HG03575 (cell line): ENCODE data around the gene USF2.

Source experiments
- ATAC-seq: cut with Tn5 transposase; IDR thresholded peaks from one replicate; pipeline ENCODE4 v1.9.1; 2021; ENCODE audit not compliant: unreplicated experiment, insufficient number of reproducible peaks, low FRiP score; ENCODE audit errors: extremely low read depth

The USF2 gene

GRCh38 chr19:35264268-35265125 lies 4.3 kb upstream of the USF2 start:
- no peak for ATAC-seq

DNA sequence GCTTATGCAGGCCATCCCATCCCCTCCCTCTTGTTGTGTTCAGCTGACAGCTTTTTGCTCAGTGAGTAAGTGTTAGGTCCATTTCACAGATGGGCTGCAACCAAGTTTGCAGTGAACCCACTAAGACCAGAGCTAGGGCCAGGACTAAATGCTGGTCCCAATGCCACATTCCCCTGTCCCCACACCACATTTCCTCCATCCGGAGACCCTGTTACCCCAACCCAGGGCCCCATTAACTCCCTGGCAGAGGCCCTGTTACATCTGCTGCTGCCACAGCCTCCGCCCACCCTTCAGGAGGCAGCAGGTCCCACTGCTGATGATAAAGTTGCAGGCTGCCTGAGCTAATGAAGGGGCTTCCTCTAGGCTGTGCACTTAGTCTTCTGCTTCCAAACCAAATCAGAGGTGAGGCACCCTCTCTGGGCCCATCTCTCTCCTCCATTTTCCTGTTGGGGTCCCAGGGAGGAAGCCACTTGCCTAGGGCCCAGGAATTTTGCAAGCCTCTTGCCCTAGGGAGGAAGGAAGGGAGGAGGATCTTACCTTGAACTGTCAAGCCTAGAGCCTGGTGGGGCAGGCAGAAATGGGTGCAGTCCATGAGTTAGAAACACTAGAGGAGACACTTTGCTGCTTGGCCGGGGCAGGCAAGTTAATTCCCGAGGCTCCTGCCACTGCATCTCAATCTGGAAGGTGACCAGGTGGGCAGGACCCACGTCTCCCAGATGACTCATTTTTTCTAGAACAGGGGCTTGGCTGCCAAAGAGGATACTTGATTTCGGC lies 3.4 kb upstream of the USF2 start:
- ATAC-seq, result no peak

GRCh38 chr19:35265900-35266519 lies 2.8 kb upstream of the USF2 start:
- no peak for ATAC-seq

DNA sequence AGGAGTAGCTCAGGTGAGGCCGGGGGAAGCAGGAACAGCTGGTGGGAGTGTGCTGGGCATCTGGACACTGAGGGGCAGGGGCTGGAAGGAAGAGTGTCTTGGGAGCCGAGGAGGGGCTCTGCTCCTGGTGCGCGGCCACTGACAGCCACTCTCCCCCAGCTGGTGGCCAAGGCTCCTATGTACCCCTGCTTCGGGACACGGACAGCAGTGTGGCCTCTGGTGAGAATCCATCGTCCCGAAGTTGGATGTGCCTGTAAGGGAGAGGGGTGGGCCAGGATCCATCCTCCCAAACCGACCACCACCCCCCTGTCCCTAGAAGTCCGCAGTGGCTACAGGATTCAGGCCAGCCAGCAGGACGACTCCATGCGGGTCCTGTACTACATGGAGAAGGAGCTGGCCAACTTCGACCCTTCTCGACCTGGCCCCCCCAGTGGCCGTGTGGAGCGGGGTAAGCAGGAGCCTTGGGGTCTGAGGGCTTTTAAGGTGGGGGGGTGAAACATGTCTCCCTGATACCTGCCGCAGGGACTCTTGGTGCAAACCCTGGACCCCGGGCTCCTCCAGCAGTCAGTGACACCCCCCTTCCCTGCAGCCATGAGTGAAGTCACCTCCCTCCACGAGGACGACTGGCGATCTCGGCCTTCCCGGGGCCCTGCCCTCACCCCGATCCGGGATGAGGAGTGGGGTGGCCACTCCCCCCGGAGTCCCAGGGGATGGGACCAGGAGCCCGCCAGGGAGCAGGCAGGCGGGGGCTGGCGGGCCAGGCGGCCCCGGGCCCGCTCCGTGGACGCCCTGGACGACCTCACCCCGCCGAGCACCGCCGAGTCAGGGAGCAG lies 2.0 kb upstream of the USF2 start:
- no peak for ATAC-seq

- no peak for ATAC-seq
Observed at GRCh38 chr19:35267353-35267817, 1.4 kb upstream of the USF2 start.

GRCh38 chr19:35267818-35268535 lies 785 bp upstream of the USF2 start:
- no peak for ATAC-seq

DNA sequence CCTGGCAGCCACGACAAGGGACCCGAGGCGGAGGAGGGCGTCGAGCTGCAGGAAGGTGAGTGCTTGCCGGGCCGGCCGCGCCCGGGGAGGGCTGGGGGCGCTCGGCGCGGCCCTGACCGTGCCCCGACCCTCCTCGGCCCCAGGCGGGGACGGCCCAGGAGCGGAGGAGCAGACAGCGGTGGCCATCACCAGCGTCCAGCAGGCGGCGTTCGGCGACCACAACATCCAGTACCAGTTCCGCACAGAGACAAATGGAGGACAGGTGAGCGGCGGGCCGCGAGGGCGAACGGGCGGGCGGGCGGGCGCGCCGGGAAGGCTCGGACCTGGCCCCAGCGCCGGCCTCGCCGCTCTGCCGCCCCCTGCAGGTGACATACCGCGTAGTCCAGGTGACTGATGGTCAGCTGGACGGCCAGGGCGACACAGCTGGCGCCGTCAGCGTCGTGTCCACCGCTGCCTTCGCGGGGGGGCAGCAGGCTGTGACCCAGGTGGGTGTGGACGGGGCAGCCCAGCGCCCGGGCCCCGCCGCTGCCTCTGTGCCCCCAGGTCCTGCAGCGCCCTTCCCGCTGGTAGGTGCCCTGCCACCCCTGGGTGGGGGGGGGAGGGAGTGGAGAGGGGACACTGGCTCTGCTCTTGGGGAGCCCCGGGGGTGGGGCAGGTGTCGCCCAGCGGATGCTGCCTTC lies 816 bp downstream of the USF2 start:
- ATAC-seq, result no peak

DNA sequence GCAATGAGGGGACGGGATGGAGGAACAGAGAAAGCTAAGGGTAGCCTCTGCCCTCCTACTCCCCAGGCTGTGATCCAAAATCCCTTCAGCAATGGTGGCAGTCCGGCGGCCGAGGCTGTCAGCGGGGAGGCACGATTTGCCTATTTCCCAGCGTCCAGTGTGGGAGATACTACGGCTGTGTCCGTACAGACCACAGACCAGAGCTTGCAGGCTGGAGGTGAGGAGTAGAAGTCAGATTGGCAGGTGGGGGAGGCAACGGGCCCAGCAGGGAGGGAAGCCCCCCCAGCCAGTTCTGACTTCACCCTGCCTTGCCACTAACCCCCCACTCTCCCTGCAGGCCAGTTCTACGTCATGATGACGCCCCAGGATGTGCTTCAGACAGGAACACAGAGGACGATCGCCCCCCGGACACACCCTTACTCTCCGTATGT lies 1.6 kb downstream of the USF2 start:
- no peak for ATAC-seq

DNA sequence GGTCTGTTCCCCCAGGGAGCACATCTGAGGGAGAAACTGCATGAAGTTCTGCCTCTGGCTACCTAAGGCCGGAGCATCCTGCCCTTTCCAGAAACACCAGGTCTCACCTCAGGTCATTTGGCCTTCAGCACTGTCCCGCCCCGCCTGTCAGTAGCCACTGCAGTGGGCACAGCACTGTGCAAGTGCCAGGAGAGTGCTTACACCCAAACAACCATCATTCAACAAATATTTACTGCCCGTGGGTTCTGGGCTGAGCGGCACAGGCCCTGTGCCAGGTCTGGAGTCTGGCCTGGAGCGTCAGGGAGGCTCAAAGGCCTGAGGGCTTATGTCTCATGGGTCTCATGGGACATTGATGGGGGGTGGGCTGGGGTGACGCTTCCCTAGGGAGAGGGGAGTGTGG lies 2.8 kb downstream of the USF2 start:
- ATAC-seq, result no peak

DNA sequence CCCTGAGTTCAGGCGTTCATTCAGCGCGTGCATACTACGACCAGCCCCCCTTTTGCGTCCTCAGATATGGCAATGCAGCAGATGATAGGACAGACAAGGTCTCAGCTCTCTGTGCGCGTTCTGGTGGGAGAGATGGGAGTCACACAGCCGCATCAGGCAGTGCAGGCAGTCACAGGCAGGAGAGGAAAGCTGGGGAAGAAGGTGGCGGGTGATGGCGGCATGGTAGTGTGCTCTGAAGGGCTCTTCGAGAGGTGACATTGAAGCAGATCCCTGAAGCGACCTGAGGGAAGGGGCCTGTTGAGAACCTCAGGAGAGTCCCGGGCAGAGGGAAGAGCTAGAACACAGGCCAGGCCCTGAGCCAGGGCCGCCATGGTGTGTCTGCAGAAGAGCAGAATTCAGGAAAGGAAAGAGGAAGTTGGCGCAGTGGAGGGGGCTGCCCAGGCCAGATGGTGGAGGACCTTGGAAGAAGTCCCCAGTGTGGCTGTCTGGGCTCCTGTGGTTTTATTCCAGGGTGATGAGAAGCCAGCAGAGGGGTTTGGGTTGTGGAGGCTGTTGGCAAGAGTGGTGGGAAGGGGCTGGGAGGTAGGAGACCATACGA lies 3.5 kb downstream of the USF2 start:
- no peak for ATAC-seq

DNA sequence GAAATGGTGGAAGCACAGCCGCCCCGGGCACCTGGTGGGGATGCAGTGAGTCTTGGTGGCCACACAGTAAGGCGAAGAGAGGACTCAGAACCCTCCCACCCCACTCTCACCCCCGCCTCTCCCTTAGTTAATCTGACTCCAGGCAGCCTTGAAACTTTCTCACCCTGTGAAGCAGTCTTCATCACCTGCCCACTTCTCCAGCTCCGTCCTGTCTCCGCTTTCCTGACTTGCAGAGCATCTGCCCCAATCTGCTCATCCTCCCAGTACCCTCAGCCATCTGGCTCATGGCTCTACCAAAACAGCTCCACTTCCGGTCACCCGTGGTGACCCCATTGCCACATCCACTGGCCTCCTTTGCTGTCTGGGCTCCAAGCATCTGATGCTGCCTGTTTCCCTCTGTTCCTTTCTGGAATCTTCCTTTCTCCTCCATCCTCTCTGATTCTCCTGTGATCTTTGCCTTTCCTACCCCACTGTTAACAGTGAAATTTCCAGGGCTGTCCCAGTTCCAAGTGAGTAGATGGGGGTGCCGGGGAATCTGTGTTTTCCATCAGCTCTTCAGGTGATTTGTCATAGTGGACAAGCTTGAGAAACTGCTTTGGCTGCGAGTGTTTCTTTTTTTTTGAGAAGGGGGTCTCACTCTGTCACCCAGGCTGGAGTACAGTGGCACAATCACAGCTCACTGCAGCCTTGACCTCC lies 4.3 kb downstream of the USF2 start:
- ATAC-seq, result no peak

DNA sequence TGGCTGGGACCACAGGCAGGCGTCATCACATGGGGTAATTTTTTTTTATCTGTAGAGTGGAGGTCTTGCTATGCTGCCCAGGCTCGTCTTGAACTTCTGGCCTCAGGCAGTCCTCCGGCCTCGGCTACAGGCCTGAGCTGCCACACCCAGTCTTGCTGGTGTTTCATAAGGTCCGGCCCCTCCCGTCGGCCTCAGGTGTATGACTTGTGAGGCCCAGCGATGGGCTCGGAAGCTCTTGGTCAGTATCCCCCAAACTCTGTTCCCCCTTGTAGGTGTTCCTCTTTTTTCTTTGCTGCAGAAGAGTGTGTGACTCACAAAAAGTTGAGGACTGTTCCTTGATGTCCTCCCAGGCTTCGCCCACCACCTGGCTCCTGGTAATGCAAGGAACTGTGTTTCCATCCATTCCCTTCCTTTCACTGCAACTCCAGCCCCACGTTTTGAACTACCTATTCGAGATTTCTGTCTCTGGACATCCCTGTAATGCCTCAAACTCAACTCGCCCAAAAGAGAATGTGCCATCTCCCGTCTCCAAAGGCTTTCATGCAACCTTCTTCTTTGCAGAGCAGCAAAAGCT lies 5.0 kb downstream of the USF2 start:
- ATAC-seq, result no peak

- ATAC-seq, result no peak
Observed at GRCh38 chr19:35274323-35274722, 5.6 kb downstream of the USF2 start.

- no peak for ATAC-seq
Observed at GRCh38 chr19:35276706-35277281, 8.0 kb downstream of the USF2 start.

GRCh38 chr19:35278578-35279284 lies 10.0 kb downstream of the USF2 start:
- no peak for ATAC-seq

GRCh38 chr19:35279374-35279773 lies 10.6 kb downstream of the USF2 start:
- ATAC-seq, result no peak
